ENCODE measurements around the gene SUN5.

GRCh38 chr20:32984631-32985354 lies 19.4 kb downstream of the SUN5 start:
- TF ChIP-seq CTCF (IDR thresholded peaks at IDR 0.05) (no peak), POLR2A (IDR thresholded peaks at IDR 0.05) (no peak)

Measured in testis (tissue), 2 donors.